HG03521 (cell line): ENCODE results near the gene LRRK2.

Experiments used
- ATAC-seq: cut with Tn5 transposase; IDR thresholded peaks from one replicate; pipeline ENCODE4 v1.9.1; 2021; ENCODE audit warnings: mild to moderate bottlenecking, moderate library complexity; ENCODE audit not compliant: unreplicated experiment

Gene LRRK2

GRCh38 chr12:40224439-40225291 is at the start of gene LRRK2:
Gene LRRK2 (plus strand): TSS chr12:40224997. CDS start chr12:40225132, 135 bp downstream.
- peak; percentile 68 for ATAC-seq

- no peak for ATAC-seq
Measured at GRCh38 chr12:40175045-40175444, 49.8 kb upstream of the LRRK2 start.

- ATAC-seq: no peak
Measured at GRCh38 chr12:40175489-40175888, 49.3 kb upstream of the LRRK2 start.

GRCh38 chr12:40178701-40179100 is 46.1 kb upstream of the LRRK2 start:
- ATAC-seq: no peak

GRCh38 chr12:40181490-40181889 is 43.3 kb upstream of the LRRK2 start:
- ATAC-seq: no peak

GRCh38 chr12:40183715-40184114 is 41.1 kb upstream of the LRRK2 start:
- no peak for ATAC-seq

- no peak for ATAC-seq
Measured at GRCh38 chr12:40184493-40185302, 40.1 kb upstream of the LRRK2 start.

GRCh38 chr12:40185303-40185693 is 39.5 kb upstream of the LRRK2 start:
- ATAC-seq: no peak

- ATAC-seq: no peak
Measured at GRCh38 chr12:40188558-40189320, 36.1 kb upstream of the LRRK2 start.

GRCh38 chr12:40192704-40193255 is 32.0 kb upstream of the LRRK2 start:
- peak; percentile 96 for ATAC-seq

GRCh38 chr12:40194846-40195245 is 30.0 kb upstream of the LRRK2 start:
- no peak for ATAC-seq

GRCh38 chr12:40197590-40197989 is 27.2 kb upstream of the LRRK2 start:
- no peak for ATAC-seq

GRCh38 chr12:40198601-40199000 is 26.2 kb upstream of the LRRK2 start:
- ATAC-seq: no peak

- ATAC-seq: no peak
Measured at GRCh38 chr12:40202095-40203059, 22.4 kb upstream of the LRRK2 start.

GRCh38 chr12:40203060-40203430 is 21.8 kb upstream of the LRRK2 start:
- no peak for ATAC-seq

- ATAC-seq: no peak
Measured at GRCh38 chr12:40204337-40204736, 20.5 kb upstream of the LRRK2 start.

GRCh38 chr12:40207551-40207950 is 17.2 kb upstream of the LRRK2 start:
- ATAC-seq: no peak

- peak; percentile 88 for ATAC-seq
Measured at GRCh38 chr12:40208707-40209446, 15.9 kb upstream of the LRRK2 start.

GRCh38 chr12:40209886-40210285 is 14.9 kb upstream of the LRRK2 start:
- ATAC-seq: no peak
